AG09309 (cell line): ENCODE results near the gene PTTG1IP.

ENCODE experiments used
- DNase-seq: peaks from one replicate; pipeline ENCODE4 v3.0.0-alpha.2; 2010; ENCODE audit warnings: low read depth
- H3K4me3 ChIP-seq: 2 replicates; pipeline ENCODE4 v1.5.1; 2011; ENCODE audit warnings: mild to moderate bottlenecking, low read depth, low read length, moderate library complexity; ENCODE audit not compliant: control insufficient read depth
- CTCF ChIP-seq: IDR thresholded peaks from 2 replicates; pipeline ENCODE4 v1.5.1; 2011; ENCODE audit warnings: mild to moderate bottlenecking, low read depth, low read length, inconsistent platforms; ENCODE audit not compliant: insufficient read depth, control insufficient read depth; ENCODE audit errors: missing control alignments

The PTTG1IP gene

GRCh38 chr21:44867464-44867863 is 6.0 kb downstream of the PTTG1IP start:
- no peak for TF ChIP-seq CTCF
- DNase-seq, result no peak
- no peak overlapping the region for H3K4me3 ChIP-seq

GRCh38 chr21:44866780-44867179 is 6.7 kb downstream of the PTTG1IP start:
- no peak for DNase-seq
- no peak overlapping the region for H3K4me3 ChIP-seq
- TF ChIP-seq CTCF, result no peak

GRCh38 chr21:44865561-44866280 is 7.8 kb downstream of the PTTG1IP start:
- H3K4me3 ChIP-seq, result no peak overlapping the region
- TF ChIP-seq CTCF, result no peak
- no peak for DNase-seq

- no peak for DNase-seq
- no peak for TF ChIP-seq CTCF
- no peak overlapping the region for H3K4me3 ChIP-seq
Measured at GRCh38 chr21:44862869-44863685, 10.4 kb downstream of the PTTG1IP start.

GRCh38 chr21:44858791-44859190 is 14.7 kb downstream of the PTTG1IP start:
- DNase-seq, result no peak
- TF ChIP-seq CTCF, result no peak
- no peak overlapping the region for H3K4me3 ChIP-seq

- TF ChIP-seq CTCF, result no peak
- no peak overlapping the region for H3K4me3 ChIP-seq
- no peak for DNase-seq
Measured at GRCh38 chr21:44858291-44858690, 15.2 kb downstream of the PTTG1IP start.
